OCI-LY7 (cell line): Measurements from ENCODE around the gene GUCY1A2. TPM values are rescaled to one million over a fixed set of nuclear protein-coding genes. Genes with fewer than 3 reads are reported as not detected.

Experiments
- BruUV-seq: library from RNA; stranded (reverse); fragments of 400-500 nt; replicated peaks from 2 replicates; lab custom pipeline; 2021; lab: Mats Ljungman, UMichigan
- CTCF ChIA-PET: fragments of 300-600 bp; sonication (Branson Sonifier 250); formaldehyde crosslinking; loops from one replicate; lab custom pipeline; 2022; ENCODE audit warnings: antibody characterized with exemption; ENCODE audit not compliant: unreplicated experiment; lab: Charles Lee
- POLR2A ChIA-PET: fragments of 300-600 bp; sonication (Branson Sonifier 250); formaldehyde crosslinking; loops from one replicate; lab custom pipeline; 2022; ENCODE audit warnings: antibody characterized with exemption; lab: Charles Lee
- DNase-seq: peaks from one replicate; pipeline ENCODE4 v3.0.0-alpha.2; 2015; ENCODE audit warnings: low spot score
- H2AFZ ChIP-seq: fragments of 200-600 bp; sonication (generic), shearing (Covaris generic); 2 replicates; pipeline ENCODE4 v1.6.1; 2014; ENCODE audit warnings: mild to moderate bottlenecking, antibody characterized with exemption, low read length, moderate library complexity
- H3K27ac ChIP-seq: fragments of 200-600 bp; sonication (generic); 2 replicates; pipeline ENCODE4 v1.5.1; 2014; ENCODE audit warnings: mixed run types, low read depth, mild to moderate bottlenecking, moderate library complexity, low read length, inconsistent platforms; ENCODE audit not compliant: poor library complexity, severe bottlenecking
- H3K36me3 ChIP-seq: fragments of 200-600 bp; sonication (generic); 2 replicates; pipeline ENCODE4 v1.6.1; 2014; ENCODE audit warnings: mild to moderate bottlenecking, antibody characterized with exemption, low read length, moderate library complexity, mixed read lengths; ENCODE audit not compliant: insufficient read depth
- H3K4me1 ChIP-seq: fragments of 200-600 bp; sonication (generic); 2 replicates; pipeline ENCODE4 v1.5.1; 2014; ENCODE audit warnings: mild to moderate bottlenecking, low read length; ENCODE audit not compliant: insufficient read depth, poor library complexity, severe bottlenecking
- H3K4me2 ChIP-seq: fragments of 200-600 bp; sonication (generic); 2 replicates; pipeline ENCODE4 v1.6.1; 2014; ENCODE audit warnings: mild to moderate bottlenecking, low read length
- H3K4me3 ChIP-seq: fragments of 200-600 bp; sonication (generic); 2 replicates; pipeline ENCODE4 v1.5.1; 2014; ENCODE audit warnings: mild to moderate bottlenecking, low read depth, low read length; ENCODE audit not compliant: poor library complexity, severe bottlenecking
- H3K79me2 ChIP-seq: fragments of 200-600 bp; sonication (generic); 2 replicates; pipeline ENCODE4 v1.6.1; 2016; ENCODE audit warnings: low read depth, mild to moderate bottlenecking, low read length, moderate library complexity, mixed read lengths; ENCODE audit not compliant: insufficient read depth
- H3K9me2 ChIP-seq: fragments of 200-600 bp; sonication (generic); 2 replicates; pipeline ENCODE4 v1.6.1; 2016; ENCODE audit warnings: mild to moderate bottlenecking, low read length, mixed read lengths; ENCODE audit not compliant: insufficient read depth
- H3K9me3 ChIP-seq: fragments of 200-600 bp; sonication (generic); 2 replicates; pipeline ENCODE4 v1.6.1; 2014; ENCODE audit warnings: mild to moderate bottlenecking, mixed run types, low read length, mixed read lengths
- H4K20me1 ChIP-seq: fragments of 200-600 bp; sonication (generic); 2 replicates; pipeline ENCODE4 v1.6.1; 2014; ENCODE audit warnings: mild to moderate bottlenecking, antibody characterized with exemption, low read length, moderate library complexity, mixed read lengths; ENCODE audit not compliant: insufficient read depth
- CTCF ChIP-seq: fragments of 200-600 bp; sonication (generic); conservative IDR thresholded peaks from 2 replicates; pipeline ENCODE4 v1.5.1; 2014; ENCODE audit warnings: mild to moderate bottlenecking, antibody characterized with exemption, low read length, moderate library complexity, mixed read lengths
- EZH2phosphoT487 ChIP-seq: fragments of 200-600 bp; sonication (generic); IDR thresholded peaks from 2 replicates; pipeline ENCODE4 v1.6.1; 2018; ENCODE audit warnings: low read depth, borderline replicate concordance, mild to moderate bottlenecking, mixed run types, antibody characterized with exemption, low read length, moderate library complexity, mixed read lengths
- intact Hi-C: fragments of 100-400 bp; cut with micrococcal nuclease; formaldehyde crosslinking; loops from one replicate; pipeline ENCODE4 v1.10.0; 2022; ENCODE audit not compliant: unreplicated experiment
- total RNA-seq, 2 experiments: library from RNA; depleted of rRNA in 1 of 2; stranded (reverse); fragments of >200 nt in 1 of 2; shearing (Covaris generic) in 1 of 2; gene quantifications; 2 replicates each; pipeline ENCODE4 v1.2.3, GENCODE V29; 2014 to 2022

Gene GUCY1A2
- total RNA-seq, 2 experiments from 2014 or later, result under 0.01 TPM; not detected in 1

DNA sequence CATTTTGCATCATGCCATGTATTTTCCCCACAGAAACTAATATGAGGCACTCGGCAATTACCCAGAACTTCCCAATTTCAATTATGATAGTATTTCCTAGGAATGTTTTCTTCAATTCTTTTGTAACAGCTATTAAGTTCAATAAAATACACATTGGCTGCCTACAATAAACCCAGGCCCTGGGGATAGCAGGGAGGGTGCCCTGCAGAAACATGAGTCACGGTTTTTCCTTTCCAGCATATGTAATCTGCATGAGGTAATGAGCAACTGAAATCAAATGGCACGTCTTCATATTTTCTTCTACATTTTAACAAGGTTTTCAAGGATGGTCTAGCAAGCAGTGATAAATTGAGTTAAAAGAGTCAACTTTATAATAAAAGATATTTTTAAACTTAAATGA is 32.0 kb downstream of the GUCY1A2 start:
- no TSS peak for BruUV-seq
- TF ChIP-seq CTCF (no peak), EZH2phosphoT487 (no peak)
- no peak overlapping the region for H3K27ac ChIP-seq
- DNase-seq, result no peak
- POLR2A ChIA-PET, result no interaction called here
- H2AFZ ChIP-seq, result no peak overlapping the region
- no peak overlapping the region for H3K4me3 ChIP-seq
- CTCF ChIA-PET, result no interaction called here
- H4K20me1 ChIP-seq, result no peaks in the 10 kb centered on the region
- H3K9me3 ChIP-seq, result no peaks in the 10 kb centered on the region
- no peak overlapping the region for H3K4me2 ChIP-seq
- no peaks in the 10 kb centered on the region for H3K9me2 ChIP-seq
- no peaks in the 10 kb centered on the region for H3K79me2 ChIP-seq
- no peaks in the 10 kb centered on the region for H3K36me3 ChIP-seq
- intact Hi-C loops, result no loop called here
- no peaks in the 10 kb centered on the region for H3K4me1 ChIP-seq

GRCh38 chr11:106983991-106984390 is 34.3 kb downstream of the GUCY1A2 start:
- intact Hi-C loops, result no loop called here

GRCh38 chr11:106983261-106983660 is 35.0 kb downstream of the GUCY1A2 start:
- no peaks in the 10 kb centered on the region for H3K4me1 ChIP-seq
- H3K36me3 ChIP-seq, result no peaks in the 10 kb centered on the region
- ChIA-PET CTCF (no interaction called here), POLR2A (no interaction called here)
- no peak for TF ChIP-seq EZH2phosphoT487
- H3K9me3 ChIP-seq, result no peaks in the 10 kb centered on the region
- H4K20me1 ChIP-seq, result no peaks in the 10 kb centered on the region
- intact Hi-C loops, result no loop called here
- no peak overlapping the region for H3K4me2 ChIP-seq
- no TSS peak for BruUV-seq
- H2AFZ ChIP-seq, result no peak overlapping the region
- H3K27ac ChIP-seq, result no peak overlapping the region
- DNase-seq, result no peak
- no peaks in the 10 kb centered on the region for H3K79me2 ChIP-seq
- H3K9me2 ChIP-seq, result no peaks in the 10 kb centered on the region
- H3K4me3 ChIP-seq, result no peak overlapping the region

More at GRCh38 chr11:106983991-106984390, 34.3 kb downstream of the GUCY1A2 start:
- POLR2A ChIA-PET, result no interaction called here
- Histone ChIP-seq H3K4me3 (no peak overlapping the region), H4K20me1 (no peaks in the 10 kb centered on the region), H3K36me3 (no peaks in the 10 kb centered on the region), H3K9me2 (no peaks in the 10 kb centered on the region), H3K27ac (no peak overlapping the region), H2AFZ (no peak overlapping the region), H3K4me1 (no peaks in the 10 kb centered on the region), H3K79me2 (no peaks in the 10 kb centered on the region), H3K9me3 (no peaks in the 10 kb centered on the region), H3K4me2 (no peak overlapping the region)
- no TSS peak for BruUV-seq
- DNase-seq, result no peak
- CTCF ChIA-PET, result no interaction called here
- TF ChIP-seq CTCF (no peak), EZH2phosphoT487 (no peak)
